SK-N-SH (cell line): ENCODE measurements around the gene KLHL8.

Experiments
- RAD21 ChIP-seq: IDR thresholded peaks from 2 replicates; pipeline ENCODE4 v1.6.1; 2012; ENCODE audit warnings: mild to moderate bottlenecking, low read length
- TEAD4 ChIP-seq: IDR thresholded peaks from 2 replicates; pipeline ENCODE4 v1.4.0; 2012; ENCODE audit warnings: mild to moderate bottlenecking, borderline replicate concordance; ENCODE audit not compliant: insufficient read depth

GRCh38 chr4:87112063-87112462 lies 108.4 kb downstream of the KLHL8 start:
- TF ChIP-seq RAD21 (no peak), TEAD4 (no peak)
